ENCODE data around the gene BLVRB. TPM values are rescaled to one million over a fixed set of nuclear protein-coding genes. Genes with fewer than 3 reads are reported as not detected.

Gene BLVRB
- polyA plus RNA-seq, 1 of the 3 experiments (the other 2 are of a cell fraction): 85.9 TPM

DNA sequence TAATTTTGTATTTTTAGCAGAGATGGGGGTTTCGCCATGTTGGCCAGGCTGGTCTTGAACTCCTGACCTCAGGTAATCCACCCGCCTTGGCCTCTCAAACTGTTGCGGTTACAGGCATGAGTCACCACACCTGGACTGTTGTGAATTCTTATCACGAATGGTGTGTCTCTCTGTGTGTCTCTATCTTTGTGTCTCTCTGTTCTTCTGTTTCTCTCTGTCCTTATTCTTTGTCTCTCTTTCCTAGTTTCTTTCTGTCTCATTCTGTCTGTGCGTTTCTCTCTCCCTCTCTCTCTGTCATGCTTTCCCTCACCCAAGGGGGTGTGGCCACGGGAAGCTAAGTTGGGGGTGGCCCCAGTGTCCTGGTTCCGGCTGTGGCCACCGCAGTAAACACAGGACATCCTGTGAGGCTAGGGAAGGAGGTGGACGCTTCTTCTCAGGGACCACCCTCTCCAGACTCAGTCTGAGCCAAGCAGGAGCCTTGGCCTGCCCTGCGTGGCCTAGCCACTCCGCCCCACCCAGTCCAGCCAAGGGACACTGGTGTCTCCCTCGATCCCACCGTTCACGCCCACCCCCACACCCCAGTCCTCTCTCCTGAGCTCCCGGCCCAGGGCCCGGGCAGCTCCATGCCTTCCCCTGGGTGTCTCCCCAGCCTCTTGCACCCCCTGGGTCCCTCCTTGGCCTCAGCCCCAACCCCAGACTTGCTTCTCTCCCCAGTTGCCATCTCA lies 48.5 kb downstream of the BLVRB start:
- Histone ChIP-seq H4K20me1 (ENCODE audit: insufficient read depth) (no peaks in the 10 kb centered on the region), H3K36me3 (replicated peaks in 1 of 2; ENCODE audit: control insufficient read depth in 1 of 2, insufficient read depth in 2 of 2, low read length in 1 of 2) (peaks cover 0 to 2% of the 10 kb centered on the region in 2 experiments), H3K4me2 (no peak overlapping the region), H3K79me2 (ENCODE audit: insufficient read depth) (peaks cover 7% of the 10 kb centered on the region), H3K9ac (no peak overlapping the region), H3K4me1 (ENCODE audit: control insufficient read depth in 1 of 2, insufficient read depth in 2 of 2, low read depth in 1 of 2, low read length in 1 of 2) (peaks cover 2 to 6% of the 10 kb centered on the region in 2 experiments; a peak in 3 of 4 replicates), H3F3A (replicated peaks; ENCODE audit: insufficient read depth) (peaks cover 22% of the 10 kb centered on the region), H3K27me3 (ENCODE audit: insufficient read depth) (no peaks in the 10 kb centered on the region), H3K9me3 (no peaks in the 10 kb centered on the region), H2AFZ (ENCODE audit: low read depth) (no peak overlapping the region), H3K4me3 (ENCODE audit: low read depth in 2 of 2, low read length in 1 of 2) (no peak overlapping the region), H3K27ac (ENCODE audit: low read depth in 2 of 2, low read length in 1 of 2) (no peak overlapping the region), H3K9me2 (no peaks in the 10 kb centered on the region)
- no peak for DNase-seq
- CTCF ChIA-PET: interaction anchor here (0.6 to 1.2 kb wide), 3 partner anchors 14 to 278 kb away, joined by 3 read pairs; no protein-coding TSS in a partner anchor
- TF ChIP-seq MEF2A (IDR thresholded peaks at IDR 0.05; ENCODE audit: borderline replicate concordance, low read depth): no peak
- no peak for TF ChIP-seq POLR2AphosphoS5 (IDR thresholded peaks at IDR 0.05; ENCODE audit: low read depth, low read length)
- TF ChIP-seq NRF1 (IDR thresholded peaks at IDR 0.05; ENCODE audit: low read depth, low read length): no peak
- no peak for TF ChIP-seq RFX5 (IDR thresholded peaks at IDR 0.05; ENCODE audit: low read length)
- no peak for TF ChIP-seq CHD2 (IDR thresholded peaks at IDR 0.05; ENCODE audit: low read length, partially characterized antibody)
- TF ChIP-seq MXI1 (IDR thresholded peaks at IDR 0.05; ENCODE audit: low read depth, low read length): no peak
- no peak for TF ChIP-seq RCOR1 (IDR thresholded peaks at IDR 0.05; ENCODE audit: low read length)
- TF ChIP-seq GATA2 (CRISPR knock-in tag; IDR thresholded peaks at IDR 0.05): no peak
- TF ChIP-seq JUND (IDR thresholded peaks at IDR 0.05): no peak
- TF ChIP-seq ELF1 (IDR thresholded peaks at IDR 0.05): no peak
- POLR2A ChIA-PET: no interaction called here
- WGBS (ENCODE audit: low lambda C conversion rate): 75% methylated on average over 14 of the region's 16 CpGs

DNA sequence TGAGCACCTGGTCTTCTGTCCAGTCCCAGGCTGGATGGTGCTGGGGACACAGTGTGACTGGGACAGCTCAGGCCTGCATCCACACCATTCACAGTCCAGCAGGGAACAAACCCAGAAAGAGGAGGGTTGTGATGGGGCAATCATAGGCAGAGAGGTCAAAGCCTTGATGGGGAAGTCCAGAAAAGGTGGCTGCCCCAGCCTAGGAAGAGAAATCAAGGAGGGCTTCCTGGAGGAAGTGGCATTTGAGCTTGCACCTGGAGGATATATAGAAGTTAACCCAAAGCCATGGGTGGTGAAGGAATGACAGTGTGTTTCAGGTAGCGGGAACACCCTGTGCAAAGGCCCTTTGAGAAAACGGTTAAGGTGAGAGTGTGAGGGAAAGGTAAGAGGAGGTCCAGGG lies 49.8 kb downstream of the BLVRB start:
- CTCF ChIA-PET: interaction anchor here (1.1 to 2.2 kb wide), 4 partner anchors 9 to 111 kb away, joined by 3 to 7 read pairs (median 4); no protein-coding TSS in a partner anchor
- TF ChIP-seq TEAD4 (IDR thresholded peaks at IDR 0.05; ENCODE audit: borderline replicate concordance, insufficient read depth) (no peak), MXI1 (IDR thresholded peaks at IDR 0.05; ENCODE audit: low read depth, low read length) (no peak), FOSL2 (IDR thresholded peaks at IDR 0.05; ENCODE audit: borderline replicate concordance, low read depth) (no peak), NRF1 (IDR thresholded peaks at IDR 0.05; ENCODE audit: low read depth, low read length) (no peak), MEF2A (IDR thresholded peaks at IDR 0.05; ENCODE audit: borderline replicate concordance, low read depth) (no peak), YY1 (IDR thresholded peaks at IDR 0.05; ENCODE audit: low read depth) (no peak), RXRA (IDR thresholded peaks at IDR 0.05; ENCODE audit: borderline replicate concordance, low read depth) (no peak), TCF12 (IDR thresholded peaks at IDR 0.05) (no peak), CHD2 (IDR thresholded peaks at IDR 0.05; ENCODE audit: low read length, partially characterized antibody) (no peak), NFIC (IDR thresholded peaks at IDR 0.05; ENCODE audit: borderline replicate concordance) (no peak), GABPA (IDR thresholded peaks at IDR 0.05; ENCODE audit: low read depth) (no peak), POLR2AphosphoS5 (IDR thresholded peaks at IDR 0.05; ENCODE audit: low read depth, low read length) (no peak), EP300 (IDR thresholded peaks at IDR 0.05; ENCODE audit: borderline replicate concordance in 1 of 2, low read depth in 1 of 2, low read length in 1 of 2) (no peak)
- TF ChIP-seq, protein P1, sequence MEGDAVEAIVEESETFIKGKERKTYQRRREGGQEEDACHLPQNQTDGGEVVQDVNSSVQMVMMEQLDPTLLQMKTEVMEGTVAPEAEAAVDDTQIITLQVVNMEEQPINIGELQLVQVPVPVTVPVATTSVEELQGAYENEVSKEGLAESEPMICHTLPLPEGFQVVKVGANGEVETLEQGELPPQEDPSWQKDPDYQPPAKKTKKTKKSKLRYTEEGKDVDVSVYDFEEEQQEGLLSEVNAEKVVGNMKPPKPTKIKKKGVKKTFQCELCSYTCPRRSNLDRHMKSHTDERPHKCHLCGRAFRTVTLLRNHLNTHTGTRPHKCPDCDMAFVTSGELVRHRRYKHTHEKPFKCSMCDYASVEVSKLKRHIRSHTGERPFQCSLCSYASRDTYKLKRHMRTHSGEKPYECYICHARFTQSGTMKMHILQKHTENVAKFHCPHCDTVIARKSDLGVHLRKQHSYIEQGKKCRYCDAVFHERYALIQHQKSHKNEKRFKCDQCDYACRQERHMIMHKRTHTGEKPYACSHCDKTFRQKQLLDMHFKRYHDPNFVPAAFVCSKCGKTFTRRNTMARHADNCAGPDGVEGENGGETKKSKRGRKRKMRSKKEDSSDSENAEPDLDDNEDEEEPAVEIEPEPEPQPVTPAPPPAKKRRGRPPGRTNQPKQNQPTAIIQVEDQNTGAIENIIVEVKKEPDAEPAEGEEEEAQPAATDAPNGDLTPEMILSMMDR (IDR thresholded peaks at IDR 0.05): no peak
- DNase-seq: no peak
- Histone ChIP-seq H3F3A (replicated peaks; ENCODE audit: insufficient read depth) (peaks cover 12% of the 10 kb centered on the region), H3K27ac (ENCODE audit: low read depth in 2 of 2, low read length in 1 of 2) (no peak overlapping the region), H3K4me1 (ENCODE audit: control insufficient read depth in 1 of 2, insufficient read depth in 2 of 2, low read depth in 1 of 2, low read length in 1 of 2) (no peaks in the 10 kb centered on the region; a peak in 1 of 4 replicates), H3K79me2 (ENCODE audit: insufficient read depth) (no peaks in the 10 kb centered on the region), H3K27me3 (ENCODE audit: insufficient read depth) (no peaks in the 10 kb centered on the region), H3K4me2 (no peak overlapping the region), H2AFZ (ENCODE audit: low read depth) (no peak overlapping the region), H3K9me3 (no peaks in the 10 kb centered on the region), H3K9me2 (no peaks in the 10 kb centered on the region), H3K9ac (no peak overlapping the region), H4K20me1 (ENCODE audit: insufficient read depth) (no peaks in the 10 kb centered on the region), H3K4me3 (ENCODE audit: low read depth in 2 of 2, low read length in 1 of 2) (no peak overlapping the region), H3K36me3 (replicated peaks in 1 of 2; ENCODE audit: control insufficient read depth in 1 of 2, insufficient read depth in 2 of 2, low read length in 1 of 2) (no peaks in the 10 kb centered on the region)
- 93% methylated on average over 2 of the region's 2 CpGs for WGBS (ENCODE audit: low lambda C conversion rate)
- POLR2A ChIA-PET: no interaction called here

All from SK-N-SH (cell line).